GM12872 (cell line): ENCODE data around the gene STUM.

Experiments used
- TF ChIP-seq, protein P1 (sequence below): IDR thresholded peaks from 3 replicates; pipeline ENCODE4 v1.5.1; 2011; ENCODE audit warnings: low read depth, mild to moderate bottlenecking, low read length, moderate library complexity; ENCODE audit not compliant: insufficient read depth

Gene STUM

DNA sequence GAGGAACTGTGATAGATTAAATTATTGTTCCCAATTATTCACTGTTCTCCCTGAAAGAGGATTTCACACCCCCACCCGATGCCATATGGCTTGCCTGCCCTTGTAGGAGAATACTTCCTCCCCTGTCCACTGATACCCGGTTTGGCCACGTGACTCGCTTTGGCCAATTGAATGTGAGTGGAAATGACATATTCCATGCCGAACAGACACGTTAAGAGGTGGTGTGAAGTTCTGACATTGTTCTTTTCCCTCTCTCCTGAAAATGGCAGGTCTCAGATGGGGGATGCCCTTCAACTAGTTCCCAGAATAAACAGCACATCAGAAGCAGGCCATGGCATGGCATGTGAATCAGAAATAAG lies 5.3 kb downstream of the STUM start:
- TF ChIP-seq, protein P1, sequence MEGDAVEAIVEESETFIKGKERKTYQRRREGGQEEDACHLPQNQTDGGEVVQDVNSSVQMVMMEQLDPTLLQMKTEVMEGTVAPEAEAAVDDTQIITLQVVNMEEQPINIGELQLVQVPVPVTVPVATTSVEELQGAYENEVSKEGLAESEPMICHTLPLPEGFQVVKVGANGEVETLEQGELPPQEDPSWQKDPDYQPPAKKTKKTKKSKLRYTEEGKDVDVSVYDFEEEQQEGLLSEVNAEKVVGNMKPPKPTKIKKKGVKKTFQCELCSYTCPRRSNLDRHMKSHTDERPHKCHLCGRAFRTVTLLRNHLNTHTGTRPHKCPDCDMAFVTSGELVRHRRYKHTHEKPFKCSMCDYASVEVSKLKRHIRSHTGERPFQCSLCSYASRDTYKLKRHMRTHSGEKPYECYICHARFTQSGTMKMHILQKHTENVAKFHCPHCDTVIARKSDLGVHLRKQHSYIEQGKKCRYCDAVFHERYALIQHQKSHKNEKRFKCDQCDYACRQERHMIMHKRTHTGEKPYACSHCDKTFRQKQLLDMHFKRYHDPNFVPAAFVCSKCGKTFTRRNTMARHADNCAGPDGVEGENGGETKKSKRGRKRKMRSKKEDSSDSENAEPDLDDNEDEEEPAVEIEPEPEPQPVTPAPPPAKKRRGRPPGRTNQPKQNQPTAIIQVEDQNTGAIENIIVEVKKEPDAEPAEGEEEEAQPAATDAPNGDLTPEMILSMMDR = no peak

DNA sequence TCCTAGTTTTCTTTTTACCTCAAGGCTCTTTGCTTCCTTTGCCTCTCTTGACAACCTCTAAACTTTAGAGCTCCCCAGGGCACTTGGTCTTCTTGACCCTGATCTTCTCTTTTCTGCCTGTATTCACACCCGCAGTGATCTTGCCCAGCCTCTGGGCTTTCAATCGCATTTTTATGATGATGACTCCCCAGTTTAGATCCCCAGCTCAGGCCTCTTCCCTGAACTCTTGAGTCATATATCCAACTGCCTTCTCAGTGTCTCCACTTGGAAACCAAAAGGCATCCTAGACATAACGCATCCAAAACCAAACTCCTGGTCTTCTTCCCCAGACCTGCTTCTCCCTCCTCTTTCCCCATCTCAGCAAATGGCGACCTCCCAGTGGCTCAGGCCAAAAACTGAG lies 6.5 kb downstream of the STUM start:
- TF ChIP-seq, protein P1 = no peak

DNA sequence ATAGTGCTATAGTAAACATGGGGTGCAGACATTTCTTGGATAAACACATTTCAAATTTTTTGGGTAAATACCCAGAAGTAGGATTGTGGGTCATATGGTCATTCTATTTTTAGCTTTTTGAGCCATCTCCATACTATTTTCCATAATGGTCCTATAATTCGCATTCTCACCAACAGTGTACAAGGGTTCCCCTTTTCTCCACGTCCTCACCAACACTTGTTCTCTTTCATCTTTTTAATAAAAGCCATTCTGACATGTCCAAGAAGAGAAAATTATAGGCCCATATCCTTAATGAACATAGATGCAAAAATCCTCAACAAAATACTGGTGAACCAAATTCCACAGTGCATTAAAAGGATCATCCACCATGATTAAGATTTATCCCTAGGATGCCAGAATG lies 8.9 kb downstream of the STUM start:
- TF ChIP-seq, protein P1 = no peak

DNA sequence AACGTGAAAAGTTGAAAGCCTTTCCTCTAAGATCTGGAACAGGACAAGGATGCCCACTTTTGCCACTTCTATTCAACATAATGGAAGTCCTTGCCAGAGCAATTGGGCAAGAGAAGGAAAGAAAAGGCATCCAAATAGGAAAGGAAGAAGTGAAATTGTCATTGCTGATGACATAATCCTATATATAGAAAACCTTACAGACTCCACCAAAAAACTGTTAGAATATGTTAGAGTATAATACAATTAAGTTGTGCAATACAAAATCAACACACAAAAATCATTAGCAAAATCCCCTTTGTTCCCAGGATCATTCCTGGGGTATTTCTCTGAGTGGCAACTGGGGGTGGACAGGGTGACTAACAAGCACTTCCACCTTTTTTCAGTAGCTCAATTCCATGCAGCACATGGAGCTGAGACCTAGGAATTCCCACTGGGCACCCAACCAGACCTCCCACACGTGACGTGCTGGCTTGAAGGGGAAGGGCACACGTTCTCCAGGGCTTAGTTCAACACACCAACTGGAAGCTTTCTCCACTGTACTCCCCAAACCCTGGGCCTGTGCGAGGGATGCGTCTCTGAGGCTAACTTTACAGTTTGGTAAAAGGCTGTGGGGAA lies 9.6 kb downstream of the STUM start:
- TF ChIP-seq, protein P1 = no peak

DNA sequence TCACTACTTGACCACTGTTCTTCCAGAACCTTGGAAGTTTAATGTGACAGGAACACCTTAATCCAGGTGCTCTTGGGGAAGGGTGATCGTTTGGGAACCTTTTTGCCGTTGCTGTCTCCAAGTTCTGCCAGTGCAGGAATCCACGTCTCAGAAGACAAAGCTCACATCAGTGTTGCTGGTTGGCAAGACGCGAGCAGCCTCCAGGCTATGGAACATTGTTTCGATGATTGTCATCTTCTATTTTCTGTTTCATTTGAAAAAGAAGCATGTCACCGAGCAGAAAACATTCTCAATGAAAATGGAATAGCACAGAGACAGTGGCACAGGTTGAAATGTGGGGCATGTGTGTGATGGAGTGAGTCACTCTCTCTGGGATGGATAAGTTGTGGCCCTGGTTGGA lies 11.7 kb downstream of the STUM start:
- TF ChIP-seq, protein P1 = no peak

DNA sequence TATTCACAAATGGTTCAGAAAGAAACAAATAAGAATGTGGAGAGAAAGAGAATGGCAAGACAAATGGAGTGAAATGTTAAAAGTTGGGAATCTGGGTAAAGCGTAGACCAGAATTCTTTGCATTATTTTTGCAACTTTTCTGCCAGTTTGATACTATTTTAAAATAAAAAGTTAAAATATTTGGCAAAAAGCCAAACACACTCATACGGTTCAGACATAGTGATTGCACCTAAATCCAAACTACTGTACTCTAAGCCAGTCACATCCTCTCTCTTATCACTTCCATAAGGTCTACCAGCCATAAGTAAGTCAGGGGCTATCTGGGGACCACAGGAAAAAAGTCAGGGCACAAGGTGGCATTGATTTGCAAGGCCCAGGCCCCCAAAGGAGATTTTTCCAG lies 14.4 kb downstream of the STUM start:
- TF ChIP-seq, protein P1 = no peak

DNA sequence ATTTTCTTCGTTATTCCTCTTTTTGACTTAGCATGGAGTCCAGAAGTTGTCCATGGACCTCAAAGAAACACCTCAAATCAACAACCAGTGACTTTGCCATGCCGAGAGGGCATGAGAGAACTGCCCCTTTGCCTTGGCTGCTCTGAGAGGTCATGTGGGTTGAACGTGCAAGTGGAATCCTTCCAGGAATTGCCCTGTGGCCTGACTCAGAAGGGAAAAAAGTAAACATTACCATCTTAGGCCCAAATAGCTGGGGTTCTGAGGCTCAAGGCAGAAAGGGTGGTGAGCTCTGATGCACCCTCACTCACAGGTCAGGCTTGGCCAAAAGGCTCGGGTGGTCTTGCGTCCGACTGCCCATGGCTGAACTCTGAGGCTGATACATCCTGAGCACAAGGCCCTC lies 15.1 kb downstream of the STUM start:
- TF ChIP-seq, protein P1 = no peak

DNA sequence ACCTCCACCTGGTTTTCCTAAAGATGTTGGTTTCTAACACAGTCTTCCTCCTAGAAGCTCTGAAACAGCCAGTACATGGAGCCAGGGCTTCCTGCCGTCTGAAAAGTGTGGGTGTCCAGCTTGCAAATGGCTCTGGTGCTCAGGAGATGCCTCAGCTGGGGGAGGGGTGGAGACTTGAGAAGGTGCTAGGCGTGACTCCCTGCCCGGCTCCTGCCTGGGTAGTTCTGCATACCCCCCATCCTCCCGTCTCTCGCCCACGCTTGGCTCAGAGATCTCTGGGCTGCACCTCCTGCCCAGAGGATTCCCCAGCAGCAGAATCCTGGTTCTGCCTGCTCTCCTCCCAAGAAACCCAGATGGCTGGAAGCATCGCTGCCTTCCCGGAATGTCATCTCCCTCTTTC lies 16.9 kb downstream of the STUM start:
- TF ChIP-seq, protein P1 = no peak
